A549 (cell line): ENCODE measurements around the gene CDC20. TPM values are rescaled to one million over a fixed set of nuclear protein-coding genes. Genes with fewer than 3 reads are reported as not detected.
A peak's percentile ranks its signal among the peaks of the same experiment; 100 is the strongest.

ENCODE experiments used
- ATAC-seq, 2 experiments: fragments of 200-7000 bp in 1 of 2; fragments of >200 bp in 1 of 2; cut with Nextera tagmentation in 1 of 2; cut with Tn5 transposase in 1 of 2; 3 replicates each; pipeline versions ENCODE4 v1.8.0 to v1.9.1; 2018 to 2020; ENCODE audit warnings: mild to moderate bottlenecking in 1 of 2, moderate library complexity in 1 of 2
- CTCF ChIA-PET: fragments of 300-600 bp; sonication (Branson Sonifier 250); formaldehyde crosslinking; extraction: SDS; loops from one replicate; lab custom pipeline; 2021; ENCODE audit warnings: antibody characterized with exemption, inconsistent platforms; lab: Yijun Ruan, JAX
- POLR2A ChIA-PET: fragments of 350-600 bp; formaldehyde crosslinking; extraction: SDS; loops from one replicate; lab custom pipeline; 2021; ENCODE audit warnings: antibody characterized with exemption, inconsistent platforms; lab: Yijun Ruan, JAX
- DNase-seq, 2 experiments: peaks; one replicate each; pipeline versions ENCODE4 v3.0.0 to v3.0.0-alpha.2; 2011 to 2016; ENCODE audit warnings: low read depth in 1 of 2, low spot score in 1 of 2
- FAIRE-seq: peaks from 2 replicates; lab custom pipeline; 2011; peaks lifted over from hg19 to GRCh38; lab: Jason Lieb, UNC
- H3K27ac ChIP-seq, 2 experiments: fragments of >200 bp; sonication (Bioruptor Twin); formaldehyde crosslinking; 3 replicates each; pipeline ENCODE4 v1.5.1; 2016 to 2017
- H3K4me1 ChIP-seq: fragments of >200 bp; sonication (Bioruptor Twin); formaldehyde crosslinking; 3 replicates; pipeline ENCODE4 v1.6.1; 2016
- H3K4me2 ChIP-seq: fragments of >200 bp; sonication (Bioruptor Twin); formaldehyde crosslinking; 3 replicates; pipeline ENCODE4 v1.6.1; 2016
- H3K4me3 ChIP-seq: fragments of >200 bp; sonication (Bioruptor Twin); formaldehyde crosslinking; 3 replicates; pipeline ENCODE4 v1.5.1; 2016
- H3K9me3 ChIP-seq: fragments of >200 bp; sonication (Bioruptor Twin); formaldehyde crosslinking; 3 replicates; pipeline ENCODE4 v1.6.1; 2016
- CHD4 ChIP-seq: fragments of 200-600 bp; sonication (generic); IDR thresholded peaks from 2 replicates; pipeline ENCODE4 v1.6.1; 2016; ENCODE audit warnings: antibody characterized with exemption, mild to moderate bottlenecking, borderline replicate concordance
- EHF ChIP-seq: fragments of 250-450 bp; sonication (Bioruptor Pico); IDR thresholded peaks from 2 replicates; pipeline ENCODE4 v1.5.0; 2020; ENCODE audit warnings: mild to moderate bottlenecking
- EHMT2 ChIP-seq: fragments of 200-600 bp; sonication (generic); IDR thresholded peaks from 2 replicates; pipeline ENCODE4 v1.6.1; 2016; ENCODE audit warnings: antibody characterized with exemption, low read depth, mild to moderate bottlenecking, moderate library complexity
- ESRRA ChIP-seq: fragments of 150-350 bp; IDR thresholded peaks from 2 replicates; pipeline ENCODE4 v1.6.1; 2014; ENCODE audit warnings: mild to moderate bottlenecking, low read length, borderline replicate concordance
- FOSB ChIP-seq: fragments of 250-450 bp; sonication (Bioruptor Pico); IDR thresholded peaks from 2 replicates; pipeline ENCODE4 v1.5.0; 2020; ENCODE audit warnings: mild to moderate bottlenecking, moderate library complexity
- FOXS1 ChIP-seq: fragments of 250-450 bp; sonication (Bioruptor Pico); IDR thresholded peaks from 2 replicates; pipeline ENCODE4 v1.5.0; 2020; ENCODE audit warnings: mild to moderate bottlenecking, moderate library complexity
- GATA3 ChIP-seq: IDR thresholded peaks from 2 replicates; pipeline ENCODE4 v1.6.1; 2012; ENCODE audit warnings: borderline replicate concordance
- HOXB13 ChIP-seq: fragments of 250-450 bp; sonication (Bioruptor Pico); IDR thresholded peaks from 2 replicates; pipeline ENCODE4 v1.5.0; 2020; ENCODE audit warnings: low read depth, mild to moderate bottlenecking, moderate library complexity
- JUN ChIP-seq, 2 experiments: fragments of >200 bp; sonication (Bioruptor Twin); formaldehyde crosslinking; IDR thresholded peaks; 2 replicates in 1 of 2; 3 replicates in 1 of 2; pipeline ENCODE4 v1.6.1; 2016 to 2017
- JUNB ChIP-seq: fragments of >200 bp; sonication (Bioruptor Twin); formaldehyde crosslinking; IDR thresholded peaks from 2 replicates; pipeline ENCODE4 v1.6.1; 2016
- MAFK ChIP-seq: fragments of 450-650 bp; IDR thresholded peaks from 2 replicates; pipeline ENCODE4 v1.6.1; 2014; ENCODE audit not compliant: partially characterized antibody
- NFE2L2 ChIP-seq: fragments of 150-350 bp; conservative IDR thresholded peaks from 2 replicates; pipeline ENCODE4 v1.6.1; 2014; ENCODE audit warnings: low read length
- NPAS2 ChIP-seq: fragments of 250-450 bp; sonication (Bioruptor Pico); IDR thresholded peaks from 2 replicates; pipeline ENCODE4 v1.8.0; 2022; ENCODE audit warnings: mild to moderate bottlenecking, moderate library complexity, borderline replicate concordance
- PHF8 ChIP-seq: fragments of 200-600 bp; sonication (generic); IDR thresholded peaks from 2 replicates; pipeline ENCODE4 v1.6.1; 2016; ENCODE audit warnings: low read depth, mild to moderate bottlenecking, antibody characterized with exemption, moderate library complexity, borderline replicate concordance
- POLR2A ChIP-seq: IDR thresholded peaks from 2 replicates; pipeline ENCODE4 v1.6.1; 2012; ENCODE audit warnings: mild to moderate bottlenecking, low read length
- POLR2AphosphoS2 ChIP-seq: conservative IDR thresholded peaks from 2 replicates; pipeline ENCODE4 v1.6.1; 2012; ENCODE audit warnings: low read length, improper control_type of control experiment, inconsistent platforms
- RAD21 ChIP-seq, 2 experiments: fragments of >200 bp in 1 of 2; sonication (Bioruptor Twin) in 1 of 2; formaldehyde crosslinking in 1 of 2; IDR thresholded peaks in 1 of 2; conservative IDR thresholded peaks in 1 of 2; 2 replicates in 1 of 2; 3 replicates in 1 of 2; pipeline ENCODE4 v1.6.1; 2012 to 2018; ENCODE audit warnings: inconsistent platforms in 1 of 2
- RNF2 ChIP-seq: fragments of 200-600 bp; sonication (generic); IDR thresholded peaks from 2 replicates; pipeline ENCODE4 v1.6.1; 2016; ENCODE audit warnings: low read depth, mild to moderate bottlenecking, antibody characterized with exemption, moderate library complexity, borderline replicate concordance
- TFCP2L1 ChIP-seq: fragments of 250-450 bp; sonication (Bioruptor Pico); IDR thresholded peaks from 2 replicates; pipeline ENCODE4 v1.5.0; 2021; ENCODE audit warnings: mild to moderate bottlenecking
- ZC3H11A ChIP-seq: fragments of 450-650 bp; IDR thresholded peaks from 2 replicates; pipeline ENCODE4 v1.6.1; 2014; ENCODE audit warnings: antibody characterized with exemption, mild to moderate bottlenecking
- WGBS: methylation state at CpG from one replicate; pipeline ENCODE4 v1.1.6; 2017; ENCODE audit errors: missing lambda C conversion rate; 5-methylcytosine and 5-hydroxymethylcytosine counted together
- polyA plus RNA-seq, 4 experiments: library from polyadenylated mRNA; depleted of rRNA in 3 of 4; stranded (reverse); fragments of >200 nt; fragmentation: RNase III in 1 of 4; extraction: RNeasy Plus Mini Kit Qiagen cat#74134 plus additional on column Dnase treatment in 1 of 4; gene quantifications; 2 replicates in 3 of 4; 3 replicates in 1 of 4; pipeline ENCODE4 v1.2.3, GENCODE V29; 2011 to 2017
- TF ChIP-seq, protein P1 (sequence below): IDR thresholded peaks from 2 replicates; pipeline ENCODE4 v1.6.1; 2012
- TF ChIP-seq, protein P2 (sequence below): fragments of >200 bp; sonication (Bioruptor Twin); formaldehyde crosslinking; IDR thresholded peaks from 3 replicates; pipeline ENCODE4 v1.5.1; 2016
- TF ChIP-seq, protein P3 (sequence below): IDR thresholded peaks from 2 replicates; pipeline ENCODE4 v1.6.1; 2012
- TF ChIP-seq, protein P4 (sequence below): fragments of 450-650 bp; IDR thresholded peaks from 2 replicates; pipeline ENCODE4 v1.6.1; 2014; ENCODE audit warnings: antibody characterized with exemption

CDC20 gene
- polyA plus RNA-seq, 2 of the 4 experiments (the other 2 are of a cell fraction) = 73.8 to 116 TPM

GRCh38 chr1:43389326-43390313, 30.8 kb downstream of the CDC20 start, which contains the start of the genes MED8 and SZT2:
MED8 (minus strand) TSS chr1:43389800; CDS start chr1:43389764, 36 bp downstream.
SZT2 (plus strand) TSS chr1:43389899; CDS start chr1:43389969, 70 bp downstream.
- Histone ChIP-seq H3K27ac (peak within 1 kb of the TSS; percentile 89 to 95), H3K4me1 (peaks cover 22% of the 10 kb centered on the region; the same call in 2 of the 3 replicates), H3K4me3 (peak within 1 kb of the TSS; percentile 74), H3K9me3 (no peaks in the 10 kb centered on the region), H3K4me2 (peak within 1 kb of the TSS; percentile 96)
- ATAC-seq = peak; percentile 99
- WGBS = under 1% methylated on average over 39 of the region's 65 CpGs
- peak; percentile 88 to 91 for DNase-seq
- TF ChIP-seq MAFK (peak; percentile 73), JUNB (no peak), POLR2A (peak; percentile 77), FOSB (CRISPR knock-in tag) (no peak), JUN (IDR thresholded peaks at IDR 0.05) (peak in 1 of 2 experiments; percentile 69; a peak in 2 of 5 replicates), GATA3 (0 out of 2 replicates have a peak, but pooled peaks have one; percentile 12), PHF8 (peak; percentile 61)
- TF ChIP-seq, protein P1, sequence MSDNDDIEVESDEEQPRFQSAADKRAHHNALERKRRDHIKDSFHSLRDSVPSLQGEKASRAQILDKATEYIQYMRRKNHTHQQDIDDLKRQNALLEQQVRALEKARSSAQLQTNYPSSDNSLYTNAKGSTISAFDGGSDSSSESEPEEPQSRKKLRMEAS = peak; percentile 28; the same call in 1 of the 2 replicates
- FAIRE-seq = no peak
- ChIA-PET CTCF (interaction anchor here (0.6 to 1.6 kb wide), 3 partner anchors 12 to 161 kb away, joined by 3 read pairs; no protein-coding TSS in a partner anchor), POLR2A (interaction anchor here (0.8 to 1.8 kb wide), 4 partner anchors 22 to 133 kb away, joined by 3 to 11 read pairs (median 4); partner anchors contain the start of genes CDC20 and ELOVL1)

DNA sequence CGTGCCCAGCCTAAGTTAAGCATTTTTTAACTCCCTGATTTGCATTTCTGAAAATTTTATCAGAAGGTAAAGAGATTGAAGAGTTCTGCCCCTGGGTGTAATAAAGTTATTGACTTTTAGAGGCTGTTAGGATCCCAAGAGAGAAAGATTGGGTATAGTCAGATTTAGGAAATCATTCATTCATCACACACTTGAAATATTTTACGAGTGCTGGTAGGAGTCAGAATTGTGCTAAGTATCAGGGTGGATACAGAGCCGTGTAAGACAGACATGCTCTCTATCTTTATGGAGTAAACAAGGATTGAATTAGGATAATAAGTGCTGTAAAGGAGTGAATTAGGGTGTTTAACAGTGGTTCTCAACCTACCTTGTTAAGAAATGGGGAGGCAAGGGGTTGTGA, 33.9 kb downstream of the CDC20 start:
- ATAC-seq = no peak
- FAIRE-seq = no peak
- no peak overlapping the region for H3K4me2 ChIP-seq
- H3K4me1 ChIP-seq = peaks cover 21% of the 10 kb centered on the region; the same call in 2 of the 3 replicates
- WGBS = 55% methylated on average over 3 of the region's 3 CpGs
- CTCF ChIA-PET = no interaction called here
- no peaks in the 10 kb centered on the region for H3K9me3 ChIP-seq
- H3K27ac ChIP-seq = no peak overlapping the region
- POLR2A ChIA-PET = no interaction called here
- TF ChIP-seq ESRRA (no peak), NFE2L2 (no peak), HOXB13 (CRISPR knock-in tag) (no peak), ZC3H11A (no peak), RNF2 (no peak), RAD21 (conservative IDR thresholded peaks at IDR 0.05 in 1 of 2, IDR thresholded peaks at IDR 0.05 in 1 of 2) (no peak)
- TF ChIP-seq, protein P2, sequence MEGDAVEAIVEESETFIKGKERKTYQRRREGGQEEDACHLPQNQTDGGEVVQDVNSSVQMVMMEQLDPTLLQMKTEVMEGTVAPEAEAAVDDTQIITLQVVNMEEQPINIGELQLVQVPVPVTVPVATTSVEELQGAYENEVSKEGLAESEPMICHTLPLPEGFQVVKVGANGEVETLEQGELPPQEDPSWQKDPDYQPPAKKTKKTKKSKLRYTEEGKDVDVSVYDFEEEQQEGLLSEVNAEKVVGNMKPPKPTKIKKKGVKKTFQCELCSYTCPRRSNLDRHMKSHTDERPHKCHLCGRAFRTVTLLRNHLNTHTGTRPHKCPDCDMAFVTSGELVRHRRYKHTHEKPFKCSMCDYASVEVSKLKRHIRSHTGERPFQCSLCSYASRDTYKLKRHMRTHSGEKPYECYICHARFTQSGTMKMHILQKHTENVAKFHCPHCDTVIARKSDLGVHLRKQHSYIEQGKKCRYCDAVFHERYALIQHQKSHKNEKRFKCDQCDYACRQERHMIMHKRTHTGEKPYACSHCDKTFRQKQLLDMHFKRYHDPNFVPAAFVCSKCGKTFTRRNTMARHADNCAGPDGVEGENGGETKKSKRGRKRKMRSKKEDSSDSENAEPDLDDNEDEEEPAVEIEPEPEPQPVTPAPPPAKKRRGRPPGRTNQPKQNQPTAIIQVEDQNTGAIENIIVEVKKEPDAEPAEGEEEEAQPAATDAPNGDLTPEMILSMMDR = no peak
- TF ChIP-seq, protein P3, sequence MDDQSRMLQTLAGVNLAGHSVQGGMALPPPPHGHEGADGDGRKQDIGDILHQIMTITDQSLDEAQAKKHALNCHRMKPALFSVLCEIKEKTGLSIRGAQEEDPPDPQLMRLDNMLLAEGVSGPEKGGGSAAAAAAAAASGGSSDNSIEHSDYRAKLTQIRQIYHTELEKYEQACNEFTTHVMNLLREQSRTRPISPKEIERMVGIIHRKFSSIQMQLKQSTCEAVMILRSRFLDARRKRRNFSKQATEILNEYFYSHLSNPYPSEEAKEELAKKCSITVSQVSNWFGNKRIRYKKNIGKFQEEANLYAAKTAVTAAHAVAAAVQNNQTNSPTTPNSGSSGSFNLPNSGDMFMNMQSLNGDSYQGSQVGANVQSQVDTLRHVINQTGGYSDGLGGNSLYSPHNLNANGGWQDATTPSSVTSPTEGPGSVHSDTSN = no peak
- no peak overlapping the region for H3K4me3 ChIP-seq
- DNase-seq = no peak

- ChIA-PET POLR2A (no interaction called here), CTCF (interaction anchor here (1.4 to 2.3 kb wide), 3 partner anchors 12 to 169 kb away, joined by 4 to 8 read pairs (median 4); no protein-coding TSS in a partner anchor)
- no peak for ATAC-seq
- TF ChIP-seq NFE2L2 = no peak
- TF ChIP-seq CHD4 = no peak
- TF ChIP-seq PHF8 = no peak
- TF ChIP-seq, protein P2 = no peak
- TF ChIP-seq FOXS1 (CRISPR knock-in tag) = no peak
- no peak for TF ChIP-seq TFCP2L1 (CRISPR knock-in tag)
- TF ChIP-seq RAD21 (conservative IDR thresholded peaks at IDR 0.05 in 1 of 2, IDR thresholded peaks at IDR 0.05 in 1 of 2) = no peak
- TF ChIP-seq, protein P1 = no peak
- TF ChIP-seq, protein P4, sequence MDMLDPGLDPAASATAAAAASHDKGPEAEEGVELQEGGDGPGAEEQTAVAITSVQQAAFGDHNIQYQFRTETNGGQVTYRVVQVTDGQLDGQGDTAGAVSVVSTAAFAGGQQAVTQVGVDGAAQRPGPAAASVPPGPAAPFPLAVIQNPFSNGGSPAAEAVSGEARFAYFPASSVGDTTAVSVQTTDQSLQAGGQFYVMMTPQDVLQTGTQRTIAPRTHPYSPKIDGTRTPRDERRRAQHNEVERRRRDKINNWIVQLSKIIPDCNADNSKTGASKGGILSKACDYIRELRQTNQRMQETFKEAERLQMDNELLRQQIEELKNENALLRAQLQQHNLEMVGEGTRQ = no peak
- TF ChIP-seq EHF (CRISPR knock-in tag) = no peak
- no peak for TF ChIP-seq POLR2AphosphoS2
- no peak for TF ChIP-seq EHMT2
- no peak for TF ChIP-seq NPAS2 (CRISPR knock-in tag)
- Histone ChIP-seq H3K27ac (no peak overlapping the region), H3K4me3 (no peak overlapping the region), H3K4me2 (no peak overlapping the region), H3K9me3 (no peaks in the 10 kb centered on the region), H3K4me1 (peaks cover 9% of the 10 kb centered on the region; the same call in 1 of the 3 replicates)
- DNase-seq = no peak
- 97% methylated on average over 4 of the region's 4 CpGs for WGBS
- no peak for FAIRE-seq
Observed at GRCh38 chr1:43395523-43395922, 36.7 kb downstream of the CDC20 start.
